Measurements from ENCODE around the gene ZKSCAN1.
A peak's percentile ranks its signal among the peaks of the same experiment; 100 is the strongest.
"Not testable (repeated sequence)": the region's sequence is repeated elsewhere in the genome, so short reads cannot be mapped to it uniquely, and the experiment has no call there.

ZKSCAN1 gene

DNA sequence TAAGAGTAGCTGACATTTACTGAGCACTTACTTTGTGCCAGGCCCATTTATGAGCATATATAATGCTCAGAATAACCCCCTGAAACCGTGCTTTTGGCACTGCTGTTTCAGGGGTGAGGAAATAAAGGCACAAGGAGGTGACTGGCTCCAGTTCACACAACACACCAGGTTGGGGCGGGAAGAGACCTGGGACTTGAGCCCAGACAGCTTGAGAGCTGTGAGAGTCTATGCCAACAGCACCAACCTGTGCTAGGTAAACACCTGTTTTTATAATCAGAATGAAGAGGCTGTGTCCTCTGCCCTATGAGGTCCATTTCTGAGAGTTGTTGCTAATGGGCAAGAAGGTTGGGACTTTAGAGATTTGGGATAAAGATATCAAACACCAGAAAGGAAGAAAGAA, 30.8 kb upstream of the ZKSCAN1 start:
- Histone ChIP-seq H3K4me3 (ENCODE audit: low read depth, low read length) (no peak overlapping the region), H3K27me3 (ENCODE audit: control insufficient read depth, insufficient read depth, low read length) (no peaks in the 10 kb centered on the region), H3K27ac (ENCODE audit: low read depth, low read length) (no peak overlapping the region), H3K36me3 (ENCODE audit: control insufficient read depth, insufficient read depth, low read length) (no peaks in the 10 kb centered on the region), H3K4me1 (ENCODE audit: control insufficient read depth, insufficient read depth, low read length) (no peaks in the 10 kb centered on the region), H3K9ac (ENCODE audit: low read depth, low read length) (no peak overlapping the region), H3K9me3 (ENCODE audit: control insufficient read depth, insufficient read depth, low read length) (no peaks in the 10 kb centered on the region)

- H3K9ac ChIP-seq (ENCODE audit: low read depth, low read length); H3K36me3 ChIP-seq (ENCODE audit: control insufficient read depth, insufficient read depth, low read length); H3K4me1 ChIP-seq (ENCODE audit: control insufficient read depth, insufficient read depth, low read length); H3K9me3 ChIP-seq (ENCODE audit: control insufficient read depth, insufficient read depth, low read length); H3K4me3 ChIP-seq (ENCODE audit: low read depth, low read length); H3K27me3 ChIP-seq (ENCODE audit: control insufficient read depth, insufficient read depth, low read length); H3K27ac ChIP-seq (ENCODE audit: low read depth, low read length): not testable (repeated sequence)
These were observed 28.1 kb upstream of the ZKSCAN1 start for GRCh38 chr7:99987306-99987705.

DNA sequence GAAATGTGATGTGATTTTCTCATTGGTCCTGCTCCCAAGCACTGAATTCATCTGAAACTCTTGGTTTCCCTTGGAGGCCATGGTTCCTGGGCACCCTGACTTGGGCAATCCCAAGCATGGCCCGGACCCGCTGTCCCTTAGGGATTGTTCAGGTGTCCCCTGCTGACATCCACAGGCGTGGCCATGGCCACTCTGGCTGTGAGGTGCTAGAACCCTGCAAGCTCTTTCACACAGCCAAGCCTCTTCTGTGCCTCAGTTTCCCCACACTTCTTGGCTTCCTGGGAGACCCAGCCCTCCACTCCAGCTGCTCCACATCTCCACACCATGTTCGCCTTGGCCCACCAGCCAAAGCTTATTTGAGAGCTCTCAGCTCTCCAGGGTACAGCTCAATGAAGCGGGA, 27.6 kb upstream of the ZKSCAN1 start:
- Histone ChIP-seq H3K4me3 (ENCODE audit: low read depth, low read length) (no peak overlapping the region), H3K27ac (ENCODE audit: low read depth, low read length) (no peak overlapping the region), H3K27me3 (ENCODE audit: control insufficient read depth, insufficient read depth, low read length) (no peaks in the 10 kb centered on the region; the same call in 1 of the 2 replicates), H3K9ac (ENCODE audit: low read depth, low read length) (no peak overlapping the region), H3K36me3 (ENCODE audit: control insufficient read depth, insufficient read depth, low read length) (no peaks in the 10 kb centered on the region), H3K9me3 (ENCODE audit: control insufficient read depth, insufficient read depth, low read length) (no peaks in the 10 kb centered on the region), H3K4me1 (ENCODE audit: control insufficient read depth, insufficient read depth, low read length) (peaks cover 7% of the 10 kb centered on the region; the same call in 1 of the 2 replicates)

GRCh38 chr7:99990460-99990852, 24.9 kb upstream of the ZKSCAN1 start:
- Histone ChIP-seq H3K9ac (ENCODE audit: low read depth, low read length) (no peak overlapping the region), H3K36me3 (ENCODE audit: control insufficient read depth, insufficient read depth, low read length) (no peaks in the 10 kb centered on the region), H3K9me3 (ENCODE audit: control insufficient read depth, insufficient read depth, low read length) (no peaks in the 10 kb centered on the region), H3K27ac (ENCODE audit: low read depth, low read length) (no peak overlapping the region), H3K27me3 (ENCODE audit: control insufficient read depth, insufficient read depth, low read length) (no peaks in the 10 kb centered on the region; the same call in 1 of the 2 replicates), H3K4me3 (ENCODE audit: low read depth, low read length) (peak overlapping the region; percentile 51), H3K4me1 (ENCODE audit: control insufficient read depth, insufficient read depth, low read length) (peaks cover 7% of the 10 kb centered on the region; the same call in 1 of the 2 replicates)

DNA sequence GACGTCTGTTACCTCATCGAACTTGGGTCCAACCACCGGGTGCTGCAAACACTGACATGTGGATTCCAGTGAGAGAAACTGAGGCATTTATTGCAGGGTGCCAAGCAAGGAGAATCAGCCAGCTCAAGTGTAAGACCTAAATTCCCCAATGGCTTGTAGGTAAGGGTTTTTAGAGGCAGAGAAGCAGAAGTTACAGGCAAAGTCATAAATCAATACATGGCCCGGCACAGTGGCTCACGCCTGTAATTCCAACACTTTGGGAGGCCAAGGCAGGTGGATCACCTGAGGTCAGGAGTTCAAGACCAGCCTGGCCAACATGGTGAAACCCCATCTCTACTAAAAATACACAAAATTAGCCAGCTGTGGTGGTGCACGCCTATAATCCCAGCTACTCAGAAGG, 23.9 kb upstream of the ZKSCAN1 start:
- not testable (repeated sequence) for H3K4me1 ChIP-seq (ENCODE audit: control insufficient read depth, insufficient read depth, low read length); H3K4me3 ChIP-seq (ENCODE audit: low read depth, low read length); H3K27me3 ChIP-seq (ENCODE audit: control insufficient read depth, insufficient read depth, low read length); H3K9me3 ChIP-seq (ENCODE audit: control insufficient read depth, insufficient read depth, low read length); H3K36me3 ChIP-seq (ENCODE audit: control insufficient read depth, insufficient read depth, low read length); H3K9ac ChIP-seq (ENCODE audit: low read depth, low read length); H3K27ac ChIP-seq (ENCODE audit: low read depth, low read length)

DNA sequence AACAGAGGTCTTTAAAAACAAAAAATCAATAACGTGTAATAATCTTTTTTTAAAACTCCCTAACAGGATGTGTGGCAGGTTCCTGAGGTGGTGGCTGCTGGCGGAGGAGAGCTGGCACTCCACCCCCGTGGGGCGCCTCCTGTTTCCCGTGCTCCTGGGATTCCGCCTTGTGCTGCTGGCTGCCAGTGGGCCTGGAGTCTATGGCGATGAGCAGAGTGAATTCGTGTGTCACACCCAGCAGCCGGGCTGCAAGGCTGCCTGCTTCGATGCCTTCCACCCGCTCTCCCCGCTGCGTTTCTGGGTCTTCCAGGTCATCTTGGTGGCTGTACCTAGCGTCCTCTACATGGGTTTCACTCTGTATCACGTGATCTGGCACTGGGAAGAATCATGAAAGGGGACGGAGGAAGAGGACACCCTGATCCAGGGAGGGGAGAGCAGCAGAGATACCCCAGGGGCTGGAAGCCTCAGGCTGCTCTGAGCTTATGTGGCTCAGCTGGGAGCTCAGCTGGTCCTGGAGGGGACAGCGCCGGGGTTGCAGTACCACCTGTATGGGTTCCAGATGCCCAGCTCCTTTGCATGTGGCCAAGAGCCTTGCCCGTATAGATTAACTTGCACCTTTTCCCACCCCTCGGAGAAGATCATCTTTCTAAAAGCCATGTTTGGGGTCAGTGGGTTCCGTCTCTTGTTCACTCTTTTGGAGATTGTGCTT, 22.9 kb upstream of the ZKSCAN1 start:
- H3K27ac ChIP-seq (ENCODE audit: low read depth, low read length): no peak overlapping the region
- H3K9ac ChIP-seq (ENCODE audit: low read depth, low read length): no peak overlapping the region
- H3K36me3 ChIP-seq (ENCODE audit: control insufficient read depth, insufficient read depth, low read length): no peaks in the 10 kb centered on the region
- peaks cover 7% of the 10 kb centered on the region; the same call in 1 of the 2 replicates for H3K4me1 ChIP-seq (ENCODE audit: control insufficient read depth, insufficient read depth, low read length)
- H3K27me3 ChIP-seq (ENCODE audit: control insufficient read depth, insufficient read depth, low read length): no peaks in the 10 kb centered on the region; the same call in 1 of the 2 replicates
- no peaks in the 10 kb centered on the region for H3K9me3 ChIP-seq (ENCODE audit: control insufficient read depth, insufficient read depth, low read length)
- H3K4me3 ChIP-seq (ENCODE audit: low read depth, low read length): no peak overlapping the region

GRCh38 chr7:99994819-99995218, 20.6 kb upstream of the ZKSCAN1 start:
- H3K4me1 ChIP-seq (ENCODE audit: control insufficient read depth, insufficient read depth, low read length): peaks cover 7% of the 10 kb centered on the region; the same call in 1 of the 2 replicates
- no peak overlapping the region for H3K9ac ChIP-seq (ENCODE audit: low read depth, low read length)
- no peaks in the 10 kb centered on the region; the same call in 1 of the 2 replicates for H3K27me3 ChIP-seq (ENCODE audit: control insufficient read depth, insufficient read depth, low read length)
- no peaks in the 10 kb centered on the region for H3K36me3 ChIP-seq (ENCODE audit: control insufficient read depth, insufficient read depth, low read length)
- H3K4me3 ChIP-seq (ENCODE audit: low read depth, low read length): no peak overlapping the region
- no peaks in the 10 kb centered on the region for H3K9me3 ChIP-seq (ENCODE audit: control insufficient read depth, insufficient read depth, low read length)
- no peak overlapping the region for H3K27ac ChIP-seq (ENCODE audit: low read depth, low read length)

- no peaks in the 10 kb centered on the region for H3K4me1 ChIP-seq (ENCODE audit: control insufficient read depth, insufficient read depth, low read length)
- no peaks in the 10 kb centered on the region for H3K36me3 ChIP-seq (ENCODE audit: control insufficient read depth, insufficient read depth, low read length)
- peak overlapping the region; percentile 46; the same call in 1 of the 2 replicates for H3K4me3 ChIP-seq (ENCODE audit: low read depth, low read length)
- no peak overlapping the region for H3K27ac ChIP-seq (ENCODE audit: low read depth, low read length)
- no peaks in the 10 kb centered on the region for H3K27me3 ChIP-seq (ENCODE audit: control insufficient read depth, insufficient read depth, low read length)
- H3K9ac ChIP-seq (ENCODE audit: low read depth, low read length): no peak overlapping the region
- no peaks in the 10 kb centered on the region for H3K9me3 ChIP-seq (ENCODE audit: control insufficient read depth, insufficient read depth, low read length)
These were observed 18.4 kb upstream of the ZKSCAN1 start for GRCh38 chr7:99996755-99997544.

- Histone ChIP-seq H3K27ac (ENCODE audit: low read depth, low read length) (no peak overlapping the region), H3K4me3 (ENCODE audit: low read depth, low read length) (peak overlapping the region; percentile 46; the same call in 1 of the 2 replicates), H3K9ac (ENCODE audit: low read depth, low read length) (peak overlapping the region; percentile 57; the same call in 1 of the 2 replicates)
These were observed 17.8 kb upstream of the ZKSCAN1 start for GRCh38 chr7:99997545-99998137.

DNA sequence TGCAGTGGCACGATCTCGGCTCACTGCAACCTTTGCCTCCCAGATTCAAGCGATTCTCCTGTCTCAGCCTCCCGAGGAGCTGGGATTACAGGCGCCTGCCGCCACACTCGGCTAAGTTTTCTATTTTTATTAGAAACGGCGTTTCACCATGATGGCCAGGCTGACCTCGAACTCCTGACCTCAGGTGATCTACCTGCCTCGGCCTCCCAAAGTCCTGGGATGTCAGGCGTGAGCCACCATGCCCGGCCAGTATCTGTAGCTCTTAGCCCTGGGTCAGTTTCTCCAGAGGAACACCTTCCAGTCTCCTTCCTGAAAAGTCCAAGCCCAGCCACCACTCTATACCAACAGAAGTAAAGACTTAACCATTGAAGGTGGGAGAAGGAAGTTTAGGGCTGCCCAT, 15.2 kb upstream of the ZKSCAN1 start:
- no peak overlapping the region for H3K4me3 ChIP-seq (ENCODE audit: low read depth, low read length)
- no peaks in the 10 kb centered on the region; the same call in 1 of the 2 replicates for H3K4me1 ChIP-seq (ENCODE audit: control insufficient read depth, insufficient read depth, low read length)
- H3K9ac ChIP-seq (ENCODE audit: low read depth, low read length): no peak overlapping the region
- H3K27me3 ChIP-seq (ENCODE audit: control insufficient read depth, insufficient read depth, low read length): no peaks in the 10 kb centered on the region
- H3K36me3 ChIP-seq (ENCODE audit: control insufficient read depth, insufficient read depth, low read length): no peaks in the 10 kb centered on the region
- no peak overlapping the region for H3K27ac ChIP-seq (ENCODE audit: low read depth, low read length)
- no peaks in the 10 kb centered on the region for H3K9me3 ChIP-seq (ENCODE audit: control insufficient read depth, insufficient read depth, low read length)

More at GRCh38 chr7:99997545-99998137, 17.8 kb upstream of the ZKSCAN1 start:
- H3K36me3 ChIP-seq (ENCODE audit: control insufficient read depth, insufficient read depth, low read length): no peaks in the 10 kb centered on the region
- H3K4me1 ChIP-seq (ENCODE audit: control insufficient read depth, insufficient read depth, low read length): no peaks in the 10 kb centered on the region
- H3K27me3 ChIP-seq (ENCODE audit: control insufficient read depth, insufficient read depth, low read length): no peaks in the 10 kb centered on the region
- H3K9me3 ChIP-seq (ENCODE audit: control insufficient read depth, insufficient read depth, low read length): no peaks in the 10 kb centered on the region
